ENCODE data around the gene RMND5A.

Gene RMND5A

DNA sequence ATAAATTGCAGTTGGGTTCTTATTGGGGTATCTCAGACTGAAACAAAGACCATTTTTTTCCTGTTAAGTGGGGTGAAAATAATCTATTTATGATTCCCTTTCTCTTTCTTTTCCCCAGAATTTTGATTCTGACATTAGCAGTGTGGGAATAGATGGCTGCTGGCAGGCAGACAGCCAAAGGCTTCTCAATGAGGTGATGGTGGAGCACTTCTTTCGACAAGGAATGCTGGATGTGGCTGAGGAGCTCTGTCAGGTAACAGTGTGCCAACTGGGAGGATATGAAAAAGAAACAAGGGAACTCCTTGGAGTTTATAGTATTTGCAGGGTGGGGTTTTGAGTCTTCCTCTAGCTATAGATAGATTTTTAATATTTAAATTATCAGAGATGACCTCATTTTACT is 31.7 kb downstream of the RMND5A start:
- peaks cover 29% of the 10 kb centered on the region for H3K4me1 ChIP-seq (ENCODE audit: low read depth, poor library complexity, severe bottlenecking)
- no peak overlapping the region for H2AFZ ChIP-seq (ENCODE audit: low read depth)
- peaks cover 17% of the 10 kb centered on the region; the same call in 1 of the 2 replicates for H3K36me3 ChIP-seq (ENCODE audit: insufficient read depth)
- H3K27ac ChIP-seq: no peak overlapping the region
- peaks cover 3% of the 10 kb centered on the region; the same call in 1 of the 2 replicates for H3K79me2 ChIP-seq (ENCODE audit: insufficient read depth, low read depth)
- H3K4me3 ChIP-seq (IDR thresholded peaks at IDR 0.05; ENCODE audit: insufficient read depth, low read depth, low read length): no peak overlapping the region
- H4K20me1 ChIP-seq (ENCODE audit: insufficient read depth): no peaks in the 10 kb centered on the region
- TF ChIP-seq, protein P1, sequence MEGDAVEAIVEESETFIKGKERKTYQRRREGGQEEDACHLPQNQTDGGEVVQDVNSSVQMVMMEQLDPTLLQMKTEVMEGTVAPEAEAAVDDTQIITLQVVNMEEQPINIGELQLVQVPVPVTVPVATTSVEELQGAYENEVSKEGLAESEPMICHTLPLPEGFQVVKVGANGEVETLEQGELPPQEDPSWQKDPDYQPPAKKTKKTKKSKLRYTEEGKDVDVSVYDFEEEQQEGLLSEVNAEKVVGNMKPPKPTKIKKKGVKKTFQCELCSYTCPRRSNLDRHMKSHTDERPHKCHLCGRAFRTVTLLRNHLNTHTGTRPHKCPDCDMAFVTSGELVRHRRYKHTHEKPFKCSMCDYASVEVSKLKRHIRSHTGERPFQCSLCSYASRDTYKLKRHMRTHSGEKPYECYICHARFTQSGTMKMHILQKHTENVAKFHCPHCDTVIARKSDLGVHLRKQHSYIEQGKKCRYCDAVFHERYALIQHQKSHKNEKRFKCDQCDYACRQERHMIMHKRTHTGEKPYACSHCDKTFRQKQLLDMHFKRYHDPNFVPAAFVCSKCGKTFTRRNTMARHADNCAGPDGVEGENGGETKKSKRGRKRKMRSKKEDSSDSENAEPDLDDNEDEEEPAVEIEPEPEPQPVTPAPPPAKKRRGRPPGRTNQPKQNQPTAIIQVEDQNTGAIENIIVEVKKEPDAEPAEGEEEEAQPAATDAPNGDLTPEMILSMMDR (conservative IDR thresholded peaks at IDR 0.05; ENCODE audit: low read depth, low read length): no peak
- H3K27me3 ChIP-seq (ENCODE audit: insufficient read depth, low read depth): no peaks in the 10 kb centered on the region
- no peak overlapping the region for H3K4me2 ChIP-seq
- H3K9ac ChIP-seq: no peak overlapping the region

DNA sequence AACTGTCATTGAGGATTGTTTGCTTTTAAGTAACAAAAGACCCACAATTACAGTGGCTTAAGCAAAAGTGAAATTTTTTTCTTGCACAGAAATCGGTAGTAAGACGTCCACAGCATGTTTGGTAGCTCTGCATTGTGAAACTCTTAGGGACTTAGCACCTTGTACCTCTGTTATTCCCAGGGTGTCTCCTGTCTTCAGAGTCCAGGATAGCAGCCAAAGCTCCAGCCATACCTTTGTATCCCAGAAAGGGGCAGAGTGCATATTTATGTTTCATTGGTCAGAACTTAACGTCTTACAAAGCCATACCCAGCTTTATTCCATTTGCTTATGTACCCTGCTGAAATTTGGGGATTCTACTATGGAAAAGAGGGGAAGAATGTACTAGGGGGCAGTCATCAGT is 32.8 kb downstream of the RMND5A start:
- Histone ChIP-seq H3K27me3 (ENCODE audit: insufficient read depth, low read depth) (no peaks in the 10 kb centered on the region), H3K4me3 (IDR thresholded peaks at IDR 0.05; ENCODE audit: insufficient read depth, low read depth, low read length) (no peak overlapping the region), H3K9ac (no peak overlapping the region), H2AFZ (ENCODE audit: low read depth) (no peak overlapping the region), H3K79me2 (ENCODE audit: insufficient read depth, low read depth) (0 out of 2 replicates have a peak, but pooled peaks cover 3% of the 10 kb centered on the region), H3K4me1 (ENCODE audit: low read depth, poor library complexity, severe bottlenecking) (peaks cover 18% of the 10 kb centered on the region), H4K20me1 (ENCODE audit: insufficient read depth) (no peaks in the 10 kb centered on the region), H3K36me3 (ENCODE audit: insufficient read depth) (peaks cover 17% of the 10 kb centered on the region; the same call in 1 of the 2 replicates), H3K27ac (no peak overlapping the region), H3K4me2 (no peak overlapping the region)
- TF ChIP-seq, protein P1 (conservative IDR thresholded peaks at IDR 0.05; ENCODE audit: low read depth, low read length): no peak

DNA sequence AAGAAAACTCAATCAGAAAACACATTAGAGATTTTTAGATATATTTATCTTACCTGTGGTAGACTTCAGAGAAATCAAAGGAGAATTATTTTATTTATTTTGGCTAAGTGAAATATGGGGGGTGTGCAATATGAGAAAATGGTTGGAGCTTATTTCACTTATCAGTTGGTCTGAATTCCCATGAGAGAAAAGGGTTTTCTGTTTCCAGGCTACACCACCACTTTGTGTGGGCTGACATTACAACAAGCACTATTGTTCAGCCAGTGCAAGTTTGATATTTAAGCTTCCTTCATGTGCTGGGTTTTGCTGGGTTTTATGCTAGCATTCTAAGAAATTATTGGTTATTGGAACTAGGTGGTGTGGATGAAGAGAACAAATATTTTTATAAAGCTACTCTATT is 33.5 kb downstream of the RMND5A start:
- 0 out of 2 replicates have a peak, but pooled peaks cover under 1% of the 10 kb centered on the region for H3K79me2 ChIP-seq (ENCODE audit: insufficient read depth, low read depth)
- no peak overlapping the region for H3K4me2 ChIP-seq
- no peaks in the 10 kb centered on the region for H3K27me3 ChIP-seq (ENCODE audit: insufficient read depth, low read depth)
- no peak overlapping the region for H2AFZ ChIP-seq (ENCODE audit: low read depth)
- no peaks in the 10 kb centered on the region for H4K20me1 ChIP-seq (ENCODE audit: insufficient read depth)
- no peak overlapping the region for H3K27ac ChIP-seq
- H3K4me1 ChIP-seq (ENCODE audit: low read depth, poor library complexity, severe bottlenecking): peaks cover 12% of the 10 kb centered on the region
- H3K4me3 ChIP-seq (IDR thresholded peaks at IDR 0.05; ENCODE audit: insufficient read depth, low read depth, low read length): no peak overlapping the region
- no peak overlapping the region for H3K9ac ChIP-seq
- TF ChIP-seq, protein P1 (conservative IDR thresholded peaks at IDR 0.05; ENCODE audit: low read depth, low read length): no peak
- peaks cover 17% of the 10 kb centered on the region; the same call in 1 of the 2 replicates for H3K36me3 ChIP-seq (ENCODE audit: insufficient read depth)

DNA sequence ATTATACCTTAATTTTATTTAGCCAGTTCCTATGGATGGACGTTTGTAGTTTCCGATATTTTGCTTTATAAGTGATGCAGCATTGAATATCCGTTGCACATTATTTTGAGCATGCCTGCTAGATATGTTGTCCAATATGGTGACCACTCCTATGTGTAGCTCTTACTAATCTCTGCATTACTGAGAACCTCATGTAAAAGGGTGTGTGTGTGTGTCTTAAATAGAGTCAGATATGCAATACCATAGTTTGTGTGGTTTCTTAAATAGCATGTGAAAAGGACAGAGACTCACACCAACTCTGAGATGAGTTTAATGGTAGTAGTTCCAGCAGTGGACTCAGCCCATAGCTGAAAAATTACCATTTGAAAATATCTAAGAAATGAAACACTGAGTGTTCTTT is 38.3 kb downstream of the RMND5A start:
- Histone ChIP-seq H3K27ac (no peak overlapping the region), H3K27me3 (ENCODE audit: insufficient read depth, low read depth) (no peaks in the 10 kb centered on the region), H3K4me2 (no peak overlapping the region), H3K4me1 (ENCODE audit: low read depth, poor library complexity, severe bottlenecking) (no peaks in the 10 kb centered on the region), H3K9ac (no peak overlapping the region), H3K79me2 (ENCODE audit: insufficient read depth, low read depth) (no peaks in the 10 kb centered on the region), H2AFZ (ENCODE audit: low read depth) (no peak overlapping the region), H3K4me3 (IDR thresholded peaks at IDR 0.05; ENCODE audit: insufficient read depth, low read depth, low read length) (no peak overlapping the region), H3K36me3 (ENCODE audit: insufficient read depth) (no peaks in the 10 kb centered on the region), H4K20me1 (ENCODE audit: insufficient read depth) (no peaks in the 10 kb centered on the region)
- TF ChIP-seq, protein P1 (conservative IDR thresholded peaks at IDR 0.05; ENCODE audit: low read depth, low read length): no peak
